ENCODE measurements around the gene GALNT15. TPM values are rescaled to one million over a fixed set of nuclear protein-coding genes. Genes with fewer than 3 reads are reported as not detected.

Gene GALNT15
- total RNA-seq, 1 experiment from 2014 or later, result not detected

DNA sequence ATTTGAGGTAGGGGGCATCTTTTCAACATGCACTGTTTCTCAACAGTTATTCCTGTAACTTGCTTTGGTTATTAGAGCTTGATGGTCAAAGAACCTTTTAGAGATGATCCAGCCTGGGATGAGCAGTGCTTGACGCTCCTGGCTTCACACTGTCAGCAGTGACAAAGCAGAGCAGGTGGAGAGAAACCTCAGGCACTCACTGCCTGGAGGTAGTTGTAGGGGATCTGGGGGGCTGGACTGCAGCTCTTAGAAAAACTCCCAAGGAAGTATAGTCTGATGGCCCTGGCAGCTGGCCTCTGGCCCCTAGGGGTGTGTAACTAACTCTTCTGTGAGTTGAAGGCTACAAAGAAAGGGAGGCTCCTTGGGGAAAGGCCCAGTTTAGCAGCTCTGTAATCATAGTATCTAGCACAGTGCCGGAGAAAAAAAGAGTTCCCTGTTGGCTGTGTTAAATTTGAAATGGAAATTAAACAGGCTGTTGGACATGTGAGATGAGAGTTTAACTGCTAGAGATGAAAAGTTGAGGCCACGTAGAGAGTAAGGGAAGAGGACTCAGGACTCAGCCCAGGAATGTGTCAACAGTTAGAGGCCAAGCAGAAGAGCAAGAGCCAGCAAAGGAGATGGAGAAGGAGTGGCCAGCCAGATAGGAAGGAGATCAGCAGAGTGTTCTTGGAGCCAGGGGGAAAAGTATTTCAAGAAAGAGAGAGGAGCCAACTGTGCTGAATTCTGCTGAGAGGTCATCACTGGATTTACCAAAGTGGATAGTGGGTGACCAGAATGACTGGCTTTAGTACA lies 104.7 kb downstream of the GALNT15 start:
- Histone ChIP-seq H3K9ac (ENCODE audit: low read length) (no peak overlapping the region), H3K36me3 (ENCODE audit: insufficient read depth, low read length) (peaks cover 35% of the 10 kb centered on the region; the same call in 1 of the 2 replicates), H3K27ac (ENCODE audit: low read length) (no peak overlapping the region), H4K20me1 (ENCODE audit: insufficient read depth, low read depth, low read length) (no peaks in the 10 kb centered on the region), H3K9me3 (ENCODE audit: low read length) (no peaks in the 10 kb centered on the region), H3K4me1 (ENCODE audit: low read length) (peaks cover 9% of the 10 kb centered on the region), H3K27me3 (ENCODE audit: low read length) (no peaks in the 10 kb centered on the region), H3K4me3 (ENCODE audit: low read length) (no peak overlapping the region), H3K9me2 (replicated peaks; ENCODE audit: insufficient read depth, low read length) (no peaks in the 10 kb centered on the region), H3K4me2 (ENCODE audit: low read depth, low read length, poor library complexity, severe bottlenecking) (no peak overlapping the region), H2AFZ (ENCODE audit: low read length) (no peak overlapping the region), H3K79me2 (ENCODE audit: low read length) (peaks cover 28% of the 10 kb centered on the region)
- DNase-seq, result no peak

DNA sequence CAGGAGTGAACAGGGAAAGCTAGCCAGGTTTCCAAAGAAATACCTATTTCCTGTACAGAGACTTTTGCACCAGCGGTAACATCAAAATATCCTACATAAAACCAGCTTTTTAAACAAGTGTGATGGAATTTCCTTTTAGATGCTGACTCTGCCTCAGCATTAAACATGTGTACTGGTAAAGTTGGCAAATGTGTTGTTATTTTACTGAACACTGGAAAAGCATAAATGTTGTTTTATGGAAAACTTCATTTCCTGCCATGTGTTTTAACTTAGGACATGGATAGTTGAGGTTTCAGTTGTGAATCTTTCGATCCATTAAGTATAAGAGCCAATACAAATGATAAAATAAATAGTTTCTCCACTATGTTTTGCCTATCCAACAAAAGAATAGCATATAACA lies 106.2 kb downstream of the GALNT15 start:
- H3K27ac ChIP-seq (ENCODE audit: low read length), result no peak overlapping the region
- H3K27me3 ChIP-seq (ENCODE audit: low read length), result no peaks in the 10 kb centered on the region
- H3K4me2 ChIP-seq (ENCODE audit: low read depth, low read length, poor library complexity, severe bottlenecking), result no peak overlapping the region
- H3K36me3 ChIP-seq (ENCODE audit: insufficient read depth, low read length), result peaks cover 27% of the 10 kb centered on the region; the same call in 1 of the 2 replicates
- no peaks in the 10 kb centered on the region for H4K20me1 ChIP-seq (ENCODE audit: insufficient read depth, low read depth, low read length)
- no peak for DNase-seq
- no peak overlapping the region for H2AFZ ChIP-seq (ENCODE audit: low read length)
- H3K9me3 ChIP-seq (ENCODE audit: low read length), result no peaks in the 10 kb centered on the region
- H3K79me2 ChIP-seq (ENCODE audit: low read length), result peaks cover 28% of the 10 kb centered on the region
- no peak overlapping the region for H3K9ac ChIP-seq (ENCODE audit: low read length)
- no peaks in the 10 kb centered on the region for H3K9me2 ChIP-seq (replicated peaks; ENCODE audit: insufficient read depth, low read length)
- peaks cover 9% of the 10 kb centered on the region for H3K4me1 ChIP-seq (ENCODE audit: low read length)
- H3K4me3 ChIP-seq (ENCODE audit: low read length), result no peak overlapping the region

Other genes with a start within 250 kb of the GALNT15 start
- 7.6 and 22.2 TPM in 2 replicates for gene DPH3, start 90.3 kb downstream of the GALNT15 start, total RNA-seq (2014; rRNA removed; shearing (Covaris generic); ENCODE audit: low replicate concordance)
- gene OXNAD1, start 90.5 kb downstream of the GALNT15 start, total RNA-seq (2014; rRNA removed; shearing (Covaris generic); ENCODE audit: low replicate concordance), result 23.3 and 30.3 TPM in 2 replicates